GM19035 (cell line): Measurements from ENCODE around the gene FREM3.
"Not testable (repeated sequence)": the region's sequence is repeated elsewhere in the genome, so short reads cannot be mapped to it uniquely, and the experiment has no call there.

Source experiments
- ATAC-seq: cut with Tn5 transposase; IDR thresholded peaks from one replicate; pipeline ENCODE4 v1.9.1; 2021; ENCODE audit not compliant: unreplicated experiment

Gene FREM3

DNA sequence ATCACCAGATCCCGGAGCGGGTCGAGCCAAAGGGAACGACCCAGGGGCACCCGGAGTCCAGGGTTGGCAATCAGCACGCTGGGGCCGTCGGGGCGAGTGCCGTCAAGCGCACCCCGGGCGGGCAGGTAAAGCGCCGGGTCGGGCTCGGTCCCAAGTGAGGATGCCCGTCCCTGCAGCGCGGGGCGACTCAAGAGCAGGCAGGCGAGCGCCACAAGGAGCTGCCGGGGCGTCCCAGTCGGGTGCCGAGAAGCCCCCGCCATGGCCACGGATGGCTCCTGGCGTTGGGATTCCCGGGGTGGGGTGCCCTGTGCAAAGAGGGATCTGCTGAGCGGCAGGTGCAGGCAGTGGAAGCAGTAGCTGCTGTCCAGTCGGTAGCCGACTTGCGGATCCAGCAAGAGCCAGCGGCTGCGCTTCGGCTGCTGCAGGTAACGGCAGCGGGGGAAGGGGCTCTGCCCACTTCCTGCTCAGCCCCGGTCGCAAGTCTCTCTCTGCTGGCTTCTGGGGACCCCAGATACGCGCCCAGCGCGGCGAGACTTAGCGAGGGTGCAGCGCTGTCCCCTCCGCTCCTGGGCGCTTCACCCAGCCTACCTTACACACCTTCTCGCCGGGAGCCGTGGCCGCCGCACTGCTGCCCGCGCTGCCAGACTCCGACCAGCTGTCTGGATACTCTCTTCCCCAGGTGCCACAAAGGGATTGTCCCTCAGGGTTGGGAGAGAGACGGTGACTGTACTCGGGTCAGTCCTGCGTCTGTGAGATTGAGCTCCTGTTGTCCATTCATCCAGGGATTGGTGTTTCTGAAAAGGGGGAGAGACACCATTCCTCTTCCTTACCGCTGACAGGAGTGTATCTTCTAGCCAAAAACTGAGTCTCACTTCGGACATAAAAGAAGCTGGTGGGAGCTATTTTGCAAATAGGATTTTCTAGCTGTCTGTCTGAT lies at the start of gene FREM3:
TSS of gene FREM3 (minus strand) at position 260 of the 937 bp plus-strand sequence. CDS start at position 260, 0 bp downstream.
- ATAC-seq: peak; percentile 55

DNA sequence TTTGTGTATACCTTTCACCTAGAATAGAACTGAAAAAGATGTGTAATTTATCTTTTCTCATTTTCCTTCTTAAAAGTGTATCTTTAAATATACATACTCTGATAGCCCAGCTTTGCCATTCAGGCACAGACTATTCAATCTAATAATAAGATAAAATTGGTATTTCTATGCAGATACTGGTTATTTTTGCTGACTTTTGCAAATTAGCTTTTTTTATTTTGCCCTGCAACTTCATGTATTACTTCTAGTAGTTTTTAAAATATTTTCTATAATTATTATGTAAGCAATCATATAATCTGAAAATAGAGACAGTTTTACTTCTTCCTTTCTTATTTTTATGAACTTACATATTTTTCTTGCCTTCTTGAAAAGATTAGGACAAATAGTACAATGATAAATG lies 45.4 kb upstream of the FREM3 start:
- ATAC-seq: no peak

DNA sequence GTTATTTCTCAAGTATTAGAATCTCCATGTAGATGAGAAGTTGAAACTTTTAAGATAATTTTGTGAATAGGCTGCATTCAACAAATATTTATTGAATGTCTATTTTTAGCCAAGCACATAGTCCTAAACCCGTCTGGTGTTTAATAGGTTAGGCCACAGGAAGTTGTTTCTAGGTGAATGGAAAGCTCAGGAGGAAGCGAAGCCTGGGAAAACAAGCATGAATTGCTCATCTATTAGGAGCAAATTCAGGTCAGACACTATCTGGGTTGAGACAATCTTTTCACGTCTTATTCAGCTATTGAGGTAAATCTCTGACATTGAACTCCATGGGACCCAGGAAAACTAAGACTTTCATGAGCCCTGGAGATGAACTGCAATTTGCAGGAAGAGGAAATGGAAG lies 43.1 kb upstream of the FREM3 start:
- no peak for ATAC-seq

DNA sequence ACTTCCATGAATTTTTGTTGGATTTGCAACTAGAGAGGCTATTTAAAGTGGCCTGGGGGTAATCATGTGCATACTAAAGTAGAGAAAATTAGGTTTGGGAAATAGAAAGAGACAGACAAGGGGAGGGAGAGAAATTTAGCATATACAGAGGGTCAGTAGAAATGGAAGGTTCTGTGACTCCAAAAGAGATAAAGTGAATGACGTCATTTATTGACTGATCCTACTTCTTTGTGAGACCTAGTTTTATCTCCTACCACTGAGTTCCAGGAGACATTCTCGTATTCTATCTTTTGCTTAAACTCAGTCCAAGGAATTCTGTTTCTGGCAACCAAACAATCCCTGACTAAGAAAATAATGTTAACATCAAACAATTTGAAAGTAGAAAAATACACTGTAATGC lies 42.4 kb upstream of the FREM3 start:
- no peak for ATAC-seq

DNA sequence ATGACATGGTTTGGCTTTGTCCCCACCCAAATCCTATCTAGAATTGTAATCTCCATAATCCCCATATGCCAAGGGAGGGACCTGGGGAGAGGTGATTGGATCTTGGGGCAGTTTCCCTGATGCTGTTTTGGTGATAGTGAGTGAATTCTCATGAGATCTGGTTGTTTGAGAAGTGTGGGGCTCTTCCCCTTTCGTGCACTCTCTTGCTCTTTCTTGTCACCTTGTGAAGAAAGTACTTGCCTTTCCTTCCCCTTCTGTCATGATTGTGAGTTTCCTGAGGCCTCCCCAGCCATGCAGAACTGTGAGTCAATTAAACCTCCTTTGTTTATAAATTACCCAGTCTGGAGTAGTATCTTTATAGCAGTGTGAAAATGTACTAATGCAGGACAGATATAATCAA lies 36.4 kb upstream of the FREM3 start:
- no peak for ATAC-seq

DNA sequence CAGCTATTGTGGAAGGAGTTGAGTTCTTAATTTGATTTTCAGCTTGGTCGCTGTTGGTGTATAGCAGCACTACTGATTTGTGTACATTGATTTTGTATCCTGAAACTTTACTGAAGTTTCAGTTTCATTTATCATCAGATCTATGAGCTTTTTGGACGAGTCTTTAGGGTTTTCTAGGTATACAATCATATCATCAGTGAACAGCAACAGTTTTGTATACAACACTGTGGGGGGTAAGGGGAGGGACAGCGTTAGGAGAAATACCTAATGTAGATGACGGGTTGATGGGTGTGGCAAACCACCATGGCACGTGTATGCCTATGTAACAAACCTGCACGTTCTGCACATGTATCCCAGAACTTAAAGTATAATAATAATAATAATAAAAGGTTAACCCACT lies 35.6 kb upstream of the FREM3 start:
- ATAC-seq: not testable (repeated sequence)

DNA sequence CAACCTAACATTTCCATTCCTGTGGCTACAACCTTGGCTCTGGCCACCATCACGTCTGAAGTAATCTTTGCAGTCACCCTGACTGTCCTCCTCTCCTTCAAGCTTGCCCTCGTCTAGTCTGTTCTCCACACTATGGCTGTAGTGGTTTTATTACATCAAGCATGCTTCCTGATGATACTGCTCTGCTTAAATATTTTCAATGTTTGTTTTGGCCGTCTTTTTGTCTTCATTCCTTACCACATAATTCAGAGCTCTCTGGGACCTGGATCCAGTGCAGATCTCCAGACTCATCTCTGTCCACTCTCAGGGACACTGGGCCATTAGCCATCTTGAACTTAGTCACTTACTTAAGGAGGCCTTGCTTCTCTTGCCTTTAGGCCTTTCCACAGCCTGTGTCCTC lies 27.7 kb upstream of the FREM3 start:
- no peak for ATAC-seq

DNA sequence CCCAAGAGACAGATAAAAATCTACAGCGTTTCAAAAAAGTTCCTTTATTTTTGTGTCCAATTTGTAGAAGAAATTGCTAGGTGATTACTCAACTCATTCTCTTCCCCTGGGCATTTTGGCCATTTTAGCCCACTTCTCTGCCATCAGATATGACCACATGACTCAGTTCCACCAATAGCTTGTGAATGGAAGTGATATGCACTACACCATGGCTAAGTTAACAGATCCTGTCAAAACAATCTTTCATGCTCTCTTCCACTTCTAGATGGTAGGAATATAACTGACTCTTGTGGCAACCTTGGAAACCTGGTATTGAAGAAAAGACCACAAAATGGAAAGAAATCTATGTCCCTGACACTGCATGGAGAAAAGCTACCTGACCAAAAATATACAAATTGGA lies 26.2 kb upstream of the FREM3 start:
- no peak for ATAC-seq

DNA sequence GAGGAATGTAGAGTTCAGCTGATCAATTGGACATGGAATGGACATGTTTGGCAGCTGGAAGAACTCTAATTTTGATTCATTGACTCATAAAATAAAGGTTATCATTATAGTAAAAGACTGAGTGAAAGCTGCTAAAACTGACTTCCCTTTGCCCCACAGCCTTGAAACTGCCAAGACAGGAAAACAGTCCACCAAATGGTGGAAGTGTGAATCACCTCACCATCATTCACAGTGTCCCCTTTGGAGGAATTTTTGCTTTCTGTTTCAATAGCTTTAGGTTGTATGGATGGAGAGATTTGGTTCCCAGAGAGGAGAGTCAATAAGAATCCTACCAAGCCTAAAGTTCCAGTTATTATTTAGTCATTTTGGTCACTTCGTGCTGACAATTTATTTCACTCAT lies 20.8 kb upstream of the FREM3 start:
- no peak for ATAC-seq

DNA sequence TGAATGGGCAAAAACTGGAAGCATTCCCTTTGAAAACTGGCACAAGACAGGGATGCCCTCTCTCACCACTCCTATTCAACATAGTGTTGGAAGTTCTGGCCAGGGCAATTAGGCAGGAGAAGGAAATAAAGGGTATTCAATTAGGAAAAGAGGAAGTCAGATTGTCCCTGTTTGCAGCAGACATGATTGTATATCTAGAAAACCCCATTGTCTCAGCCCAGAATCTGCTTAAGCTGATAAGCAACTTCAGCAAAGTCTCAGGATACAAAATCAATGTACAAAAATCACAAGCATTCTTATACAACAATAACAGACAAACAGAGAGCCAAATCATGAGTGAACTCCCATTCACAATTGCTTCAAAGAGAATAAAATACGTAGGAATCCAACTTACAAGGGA lies 18.3 kb upstream of the FREM3 start:
- ATAC-seq: not testable (repeated sequence)

DNA sequence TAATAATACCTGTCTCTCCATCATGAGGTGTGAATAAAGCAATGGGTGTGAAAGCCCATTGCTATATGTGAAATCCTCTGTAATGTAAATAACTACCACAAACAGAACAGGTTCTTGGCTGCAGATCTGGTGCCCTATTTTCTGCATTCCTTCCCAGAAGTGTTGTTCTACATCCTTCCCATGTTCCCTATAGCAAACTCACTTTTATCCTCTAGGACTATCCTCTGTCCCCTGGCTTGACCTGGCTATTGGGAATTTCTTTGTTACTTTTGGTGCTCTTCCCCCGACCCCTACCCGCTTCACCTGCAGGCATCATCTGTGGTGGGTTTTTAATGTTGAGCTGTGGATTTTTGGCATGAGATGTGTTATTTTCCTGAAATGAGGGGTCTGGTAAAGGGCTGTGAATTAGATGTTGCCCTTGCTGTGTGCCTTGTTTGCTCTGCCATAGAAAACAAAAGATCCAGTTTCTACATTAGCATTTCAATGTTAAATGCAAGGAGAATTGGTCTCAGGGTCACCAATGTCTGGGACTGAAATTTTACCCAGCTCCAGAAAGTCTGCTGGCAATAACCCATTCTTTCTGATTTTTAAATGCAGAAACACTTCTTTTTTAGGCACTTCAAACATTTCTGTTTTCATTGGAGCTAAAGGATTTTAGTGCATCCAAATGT lies 13.6 kb upstream of the FREM3 start:
- no peak for ATAC-seq

DNA sequence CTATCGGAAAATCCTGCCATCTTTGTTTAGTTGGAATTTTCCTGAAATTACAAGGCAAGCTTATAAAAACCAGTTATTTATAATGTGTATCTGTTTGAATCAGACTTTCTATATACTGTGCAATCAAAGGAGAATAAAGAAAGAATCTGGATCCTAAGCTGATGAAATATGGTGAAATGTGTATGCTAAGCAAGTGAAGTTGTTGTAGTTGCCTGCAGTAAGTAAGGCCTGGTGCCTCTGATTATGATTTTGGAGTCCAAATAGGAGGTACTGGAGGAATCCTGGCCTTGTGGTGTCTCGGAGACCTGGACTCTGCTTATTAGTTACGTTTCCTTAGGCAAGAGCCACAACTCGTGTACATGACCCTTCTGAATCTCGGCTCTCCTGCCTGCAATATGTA lies 13.1 kb upstream of the FREM3 start:
- ATAC-seq: no peak

DNA sequence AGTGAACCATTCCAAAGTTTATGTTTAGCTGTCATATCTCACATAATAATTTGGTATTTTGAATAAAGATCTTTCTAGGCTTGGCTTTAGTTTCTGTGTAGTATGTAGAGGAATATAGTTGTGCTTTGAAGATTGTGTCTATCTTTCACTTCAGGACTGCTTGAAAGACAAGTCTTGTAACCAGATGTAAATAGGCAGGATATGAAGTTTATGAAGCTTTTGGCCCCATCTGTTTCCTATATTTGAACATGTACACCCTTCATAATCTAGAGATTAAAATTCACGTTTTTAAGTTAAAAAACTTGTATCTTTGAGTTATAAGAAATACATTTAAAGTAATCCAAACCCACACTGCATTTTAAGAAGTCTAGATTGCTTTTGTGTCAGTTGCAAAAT lies 11.7 kb upstream of the FREM3 start:
- no peak for ATAC-seq

DNA sequence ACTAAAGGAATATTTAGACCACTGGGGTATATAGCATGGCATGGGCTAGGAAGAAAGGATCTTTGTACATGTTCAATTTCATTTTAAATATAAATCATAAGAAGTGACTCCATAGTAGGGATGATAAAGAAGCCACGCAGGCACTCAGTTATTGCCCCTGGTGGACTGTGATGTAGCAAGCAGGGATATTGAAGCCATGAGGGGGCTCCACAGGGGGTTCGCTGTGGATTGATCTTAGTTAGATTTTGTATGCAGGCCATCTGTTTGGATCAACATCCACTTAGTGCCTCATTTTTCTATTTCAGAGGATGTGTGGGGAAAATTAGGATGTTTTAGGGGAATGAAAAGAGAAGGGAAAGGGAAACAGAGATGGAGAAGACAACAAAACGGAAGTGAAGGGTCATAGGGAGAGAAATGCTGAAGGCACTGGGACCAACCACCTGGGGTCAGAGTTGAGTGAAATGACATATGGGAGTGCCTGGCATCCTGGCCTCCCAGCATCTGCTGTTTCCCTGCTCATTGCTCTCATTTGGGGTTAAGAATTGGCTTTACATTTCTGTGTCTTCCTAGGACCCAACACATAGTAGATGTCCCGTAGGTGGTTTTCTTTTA lies 11.2 kb upstream of the FREM3 start:
- ATAC-seq: no peak

DNA sequence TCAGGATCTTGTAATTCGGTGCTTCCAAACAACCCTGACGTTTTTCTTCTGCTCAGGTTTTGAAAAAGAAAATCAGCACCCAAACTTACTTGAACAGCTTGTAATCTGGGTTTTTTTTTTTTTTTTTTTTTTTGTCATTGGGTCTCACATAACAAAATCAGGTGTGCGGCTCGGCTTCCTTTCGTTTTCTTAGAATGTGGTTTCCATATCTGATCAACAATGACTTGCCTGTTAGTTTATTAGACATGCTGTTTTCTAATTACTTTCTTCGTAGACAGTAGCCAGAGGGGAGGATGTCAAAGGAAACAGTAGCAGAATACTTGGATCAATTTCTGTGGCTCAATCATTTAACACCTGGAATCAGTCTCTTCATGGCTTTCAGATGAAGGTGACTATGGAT lies 890 bp upstream of the FREM3 start:
- no peak for ATAC-seq

DNA sequence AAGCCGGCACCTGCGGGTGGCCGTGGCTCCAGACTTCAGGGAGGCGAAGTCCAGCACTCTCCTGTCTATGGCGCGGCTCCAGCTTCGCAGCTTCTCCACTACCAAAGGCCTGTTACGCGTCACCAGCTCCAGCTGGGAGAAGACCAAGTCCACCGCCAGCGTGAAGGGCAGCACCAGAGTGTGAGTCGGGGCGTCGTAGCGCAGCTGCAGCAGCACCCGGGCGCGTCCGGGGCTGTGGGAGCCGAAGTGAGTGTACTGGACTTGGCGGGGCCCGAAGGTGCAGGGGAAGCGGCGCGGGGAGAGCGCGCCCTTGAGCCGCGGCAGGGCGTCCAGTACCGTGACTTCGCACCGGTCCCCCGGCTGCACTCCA lies 444 bp downstream of the FREM3 start:
- ATAC-seq: peak; percentile 22

DNA sequence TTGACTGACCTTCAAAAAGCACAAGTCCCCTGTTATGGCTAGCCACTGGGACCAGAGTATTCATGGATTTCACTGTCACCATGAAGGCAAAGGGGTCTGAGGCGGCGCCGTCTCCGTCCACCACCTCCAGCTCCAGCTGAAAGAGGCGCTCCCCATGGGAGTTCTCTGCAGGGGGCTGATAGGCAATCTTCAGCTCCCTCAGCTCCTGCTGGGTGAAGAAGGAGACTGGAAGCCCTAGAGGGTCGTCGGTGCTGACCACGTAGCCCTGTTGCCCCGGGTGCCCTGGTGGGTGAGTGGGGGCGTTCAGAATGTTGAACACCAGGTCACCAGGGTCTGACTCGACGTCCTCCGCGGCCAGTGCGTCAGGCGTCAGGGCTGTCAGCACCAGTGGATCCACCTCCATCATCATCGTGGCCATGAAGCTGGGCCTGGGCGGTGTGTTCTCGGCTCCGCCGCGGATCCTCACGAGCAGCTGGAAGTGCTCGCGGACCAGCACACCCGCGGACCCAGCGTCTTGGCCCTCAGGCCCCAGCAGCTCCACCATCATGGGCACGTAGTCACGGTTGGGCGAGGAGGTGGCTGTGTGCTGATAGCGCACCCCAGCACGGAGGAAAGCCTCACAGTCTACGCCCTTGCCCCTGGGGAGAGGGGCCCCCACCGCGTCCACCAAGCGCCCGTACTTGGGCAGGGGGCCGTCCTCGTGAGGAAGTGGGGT lies 987 bp downstream of the FREM3 start:
- ATAC-seq: no peak

DNA sequence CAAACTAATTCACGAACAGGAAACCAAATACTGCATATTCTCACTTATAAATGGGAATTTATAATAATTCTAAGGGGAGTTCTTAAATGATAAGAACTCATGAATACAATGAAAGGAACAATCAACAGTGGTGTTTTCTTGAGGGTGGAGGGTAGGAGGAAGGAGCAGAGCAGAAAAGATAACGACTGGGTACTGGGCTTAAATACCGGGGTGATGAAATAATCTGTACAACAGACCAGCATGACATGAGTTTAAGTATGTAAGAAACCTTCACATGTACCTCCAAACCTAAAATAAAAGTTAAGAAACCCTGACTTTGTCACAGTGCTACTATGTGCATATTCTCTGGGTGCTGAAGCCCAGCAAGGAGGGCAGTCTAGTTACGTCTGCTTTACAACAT lies 6.6 kb downstream of the FREM3 start:
- no peak for ATAC-seq

DNA sequence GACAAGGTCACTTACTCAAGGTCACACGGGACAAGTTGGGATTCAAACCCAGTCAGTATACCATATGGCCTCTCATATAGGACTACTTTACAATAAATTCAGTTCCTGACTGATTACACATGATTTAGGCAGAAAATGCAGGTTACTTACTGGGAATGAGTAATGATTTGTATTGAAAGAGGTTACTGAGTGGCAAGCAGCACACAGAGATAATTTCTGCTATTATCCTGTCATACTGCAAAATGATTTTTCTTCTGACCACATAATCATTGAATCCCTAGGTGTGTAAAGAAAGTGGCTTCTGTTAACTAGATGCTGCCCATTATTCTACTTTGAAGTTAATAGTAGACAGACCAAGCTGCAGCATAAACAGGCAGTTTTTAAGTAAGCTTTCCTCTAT lies 8.2 kb downstream of the FREM3 start:
- no peak for ATAC-seq

DNA sequence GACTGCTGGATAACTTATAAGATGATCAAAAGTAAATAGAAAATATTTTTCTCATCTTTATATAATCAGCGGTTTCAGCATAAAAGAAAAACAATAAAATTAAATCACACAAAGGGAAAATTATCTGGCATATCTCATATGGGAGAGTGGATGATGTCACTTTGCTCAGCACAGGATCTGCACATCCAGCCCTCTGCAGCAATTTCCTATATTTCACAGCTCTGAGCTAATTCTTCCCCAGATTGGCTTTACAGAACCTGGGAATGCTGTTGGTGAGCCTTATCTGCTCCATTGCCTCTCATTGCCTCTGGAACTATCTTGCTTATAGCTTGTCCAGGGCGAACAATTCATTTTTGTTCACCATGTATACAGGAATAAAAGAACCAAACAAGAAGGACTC lies 21.0 kb downstream of the FREM3 start:
- ATAC-seq: no peak

DNA sequence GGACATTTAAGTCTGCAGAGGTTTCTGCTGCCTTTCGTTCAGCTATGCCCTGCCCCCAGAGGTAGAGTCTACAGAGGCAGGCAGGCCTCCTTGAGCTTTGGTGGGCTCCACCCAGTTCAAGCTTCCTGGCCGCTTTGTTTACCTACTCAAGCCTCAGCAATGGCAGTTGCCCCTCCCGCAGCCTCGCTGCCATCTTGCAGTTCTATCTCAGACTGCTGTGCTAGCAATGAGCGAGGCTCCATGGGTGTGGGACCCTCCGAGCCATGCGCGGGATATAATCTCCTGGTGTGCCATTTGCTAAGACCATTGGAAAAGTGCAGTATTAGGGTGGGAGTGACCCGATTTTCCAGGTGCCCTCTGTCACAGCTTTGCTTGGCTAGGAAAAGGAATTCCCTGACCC lies 26.8 kb downstream of the FREM3 start:
- not testable (repeated sequence) for ATAC-seq
